SH-SY5Y (cell line): ENCODE measurements around the gene BTLA.

Source experiments
- GATA2 ChIP-seq: IDR thresholded peaks from 2 replicates; pipeline ENCODE4 v1.6.1; 2011; ENCODE audit warnings: mild to moderate bottlenecking, low read depth, low read length
- GATA3 ChIP-seq: IDR thresholded peaks from 2 replicates; pipeline ENCODE4 v1.6.1; 2011; ENCODE audit warnings: low read depth, mild to moderate bottlenecking, low read length, moderate library complexity

Gene BTLA

DNA sequence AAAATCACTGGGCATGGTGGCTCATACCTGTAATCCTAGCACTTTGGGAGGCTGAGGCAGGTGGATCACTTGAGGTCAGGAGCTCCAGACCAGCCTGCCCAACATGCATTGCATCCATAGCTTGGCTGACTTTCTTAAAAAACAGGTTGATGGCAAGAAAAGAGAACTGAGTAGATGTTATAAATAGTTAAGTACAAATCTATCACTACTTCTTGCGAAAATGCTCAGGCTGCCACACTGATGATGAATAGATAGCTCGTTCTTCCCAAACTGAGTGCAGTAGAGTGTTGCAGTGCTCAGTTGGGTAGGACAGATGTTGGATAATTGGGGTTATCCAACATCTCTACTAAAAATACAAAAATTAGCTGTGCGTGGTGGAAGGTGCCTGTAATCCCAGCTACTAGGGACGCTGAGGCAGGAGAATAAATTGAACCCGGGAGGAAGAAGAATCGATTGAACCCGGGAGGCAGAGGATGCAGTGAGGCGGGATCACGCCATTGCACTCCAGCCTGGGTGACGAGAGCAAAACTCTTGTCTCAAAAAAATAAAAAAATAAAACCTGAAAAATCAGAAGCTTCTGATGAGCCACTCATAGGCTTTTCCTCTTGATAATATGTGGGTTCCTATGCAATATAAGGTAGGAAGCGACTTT lies 1.2 kb downstream of the BTLA start:
- TF ChIP-seq GATA2 = no peak
- no peak for TF ChIP-seq GATA3

DNA sequence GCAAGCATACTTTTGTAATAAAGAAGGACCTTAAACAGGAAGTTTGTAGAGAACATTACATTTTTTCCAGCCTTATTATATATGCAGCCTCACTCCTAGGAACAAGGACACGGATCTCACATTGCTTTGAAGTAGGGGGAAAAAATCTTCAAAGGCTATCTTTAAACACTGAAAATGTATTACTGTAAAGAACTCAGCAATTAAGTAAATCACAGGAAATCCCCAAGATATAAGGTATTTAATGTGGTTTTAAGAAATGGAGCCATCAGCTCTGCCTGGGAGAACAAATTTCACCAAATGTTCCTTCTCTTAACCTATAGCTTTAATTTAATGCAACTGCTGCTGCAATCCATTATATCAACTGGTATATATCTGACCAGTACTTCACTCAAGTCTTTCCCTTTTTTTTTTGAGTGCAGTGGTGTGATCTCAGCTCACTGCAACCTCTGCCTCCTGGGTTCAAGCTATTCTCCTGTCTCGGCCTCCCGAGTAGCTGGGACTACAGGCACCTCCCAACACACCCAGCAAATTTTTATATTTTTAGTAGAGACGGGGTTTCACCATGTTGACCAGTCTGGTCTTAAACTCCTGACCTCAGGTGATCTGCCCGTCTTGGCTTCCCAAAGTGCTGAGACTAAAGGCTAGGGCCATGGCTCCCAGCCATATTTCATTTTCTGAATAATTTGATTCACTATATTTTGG lies 2.8 kb downstream of the BTLA start:
- TF ChIP-seq GATA3 = no peak
- no peak for TF ChIP-seq GATA2

DNA sequence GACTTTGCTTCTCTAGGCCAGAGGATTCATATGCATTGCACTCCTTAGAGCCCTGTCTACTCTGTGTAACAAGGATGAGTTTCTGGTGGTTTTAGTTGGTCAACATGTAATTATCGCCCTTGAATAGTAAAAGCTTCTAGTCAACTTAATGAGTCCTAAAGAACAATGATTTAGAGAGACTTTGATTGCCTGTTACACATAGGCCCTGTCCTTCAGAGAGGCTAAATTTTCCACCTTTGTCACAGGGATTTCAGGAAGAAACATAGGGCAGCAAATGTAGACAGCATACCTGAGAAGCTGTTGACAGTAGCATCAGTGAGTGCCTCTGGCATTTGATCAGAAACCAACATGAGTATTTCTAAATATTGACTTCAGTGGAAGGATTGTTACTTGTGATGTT lies 7.1 kb downstream of the BTLA start:
- no peak for TF ChIP-seq GATA3
- TF ChIP-seq GATA2 = no peak

DNA sequence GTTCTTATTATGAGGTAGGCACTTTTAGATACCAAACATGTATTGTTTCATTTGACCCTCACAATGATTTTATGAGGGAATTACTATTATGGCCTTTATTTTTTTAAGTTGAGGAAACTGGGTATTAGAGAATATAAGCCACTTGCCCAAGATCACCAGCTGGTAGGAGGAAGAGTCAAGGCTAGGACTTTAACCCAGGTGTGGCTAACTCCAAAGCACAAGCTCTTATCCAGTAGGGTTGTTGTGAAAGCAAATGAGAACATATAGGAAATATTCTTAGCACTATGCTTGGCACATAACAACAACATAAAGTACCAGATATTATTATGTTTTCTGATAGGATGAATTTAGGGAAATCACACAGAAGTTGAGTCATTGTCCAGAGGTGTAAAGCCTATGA lies 7.9 kb downstream of the BTLA start:
- TF ChIP-seq GATA2 (no peak), GATA3 (no peak)

DNA sequence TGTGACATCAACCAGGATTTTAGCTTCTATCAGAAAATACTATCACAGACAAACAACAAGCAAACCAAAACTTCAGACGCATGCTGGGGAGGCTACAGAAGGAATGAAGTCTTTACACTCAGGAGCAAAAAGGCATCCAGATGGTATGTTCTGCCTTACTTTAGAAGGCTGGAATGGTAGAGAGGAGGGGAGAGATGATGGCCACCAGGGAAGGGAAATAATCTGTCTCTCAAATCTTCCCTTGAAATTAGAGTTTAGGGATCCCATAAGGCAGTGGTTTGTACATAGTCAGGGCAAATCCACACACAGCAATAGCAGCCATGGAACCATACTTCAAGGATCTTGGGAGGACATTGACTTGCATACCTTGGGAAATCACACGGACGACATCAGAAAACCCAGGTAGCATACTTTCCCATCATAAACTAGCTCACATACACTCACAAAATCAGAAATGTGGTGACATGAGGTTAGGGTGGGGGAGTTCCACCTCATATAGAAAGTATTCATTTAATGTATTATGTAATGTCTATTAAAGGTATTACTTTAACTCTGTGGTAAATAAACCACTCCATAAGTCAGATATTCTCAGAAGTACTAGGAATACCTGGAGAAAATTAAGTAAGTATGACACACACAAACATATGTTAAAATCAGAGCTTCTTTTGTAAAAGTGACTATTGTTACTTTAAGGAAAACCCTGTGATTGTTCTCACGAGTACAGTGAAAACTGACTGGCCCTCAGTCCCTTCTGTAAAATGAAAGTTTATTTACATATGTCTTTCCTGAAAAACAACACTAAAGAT lies 9.4 kb downstream of the BTLA start:
- TF ChIP-seq GATA3 (no peak), GATA2 (no peak)

DNA sequence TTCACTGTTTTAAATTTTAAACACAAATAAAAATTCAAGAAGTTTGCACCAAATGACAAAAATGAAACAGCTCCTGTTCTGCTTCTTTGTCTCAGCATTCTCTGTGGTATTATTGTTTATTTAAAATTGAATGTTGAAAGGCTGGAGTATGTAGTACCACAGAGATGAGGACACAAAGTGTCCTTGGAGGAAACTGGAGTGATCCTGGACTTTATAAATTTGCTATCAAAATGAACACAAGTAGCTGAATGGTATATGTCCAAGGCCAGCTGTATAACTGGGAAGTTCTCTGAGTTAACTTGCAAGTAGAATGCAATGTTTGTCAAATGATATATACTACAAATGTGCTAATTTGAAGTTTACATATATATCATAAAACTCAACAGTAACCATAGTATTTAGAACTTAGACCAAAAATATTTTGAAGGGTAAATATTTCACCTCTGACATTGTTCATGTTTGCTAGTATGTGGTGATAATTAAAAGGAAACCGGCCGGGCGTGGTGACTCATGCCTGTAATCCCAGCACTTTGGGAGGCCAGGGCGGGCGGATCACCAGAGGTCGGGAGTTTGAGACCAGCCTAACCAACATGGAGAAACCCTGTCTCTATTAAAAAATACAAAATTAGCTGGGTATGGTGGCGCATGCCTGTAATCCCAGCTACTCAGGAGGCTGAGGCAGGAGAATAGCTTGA lies 12.3 kb downstream of the BTLA start:
- TF ChIP-seq GATA3 (no peak), GATA2 (no peak)

DNA sequence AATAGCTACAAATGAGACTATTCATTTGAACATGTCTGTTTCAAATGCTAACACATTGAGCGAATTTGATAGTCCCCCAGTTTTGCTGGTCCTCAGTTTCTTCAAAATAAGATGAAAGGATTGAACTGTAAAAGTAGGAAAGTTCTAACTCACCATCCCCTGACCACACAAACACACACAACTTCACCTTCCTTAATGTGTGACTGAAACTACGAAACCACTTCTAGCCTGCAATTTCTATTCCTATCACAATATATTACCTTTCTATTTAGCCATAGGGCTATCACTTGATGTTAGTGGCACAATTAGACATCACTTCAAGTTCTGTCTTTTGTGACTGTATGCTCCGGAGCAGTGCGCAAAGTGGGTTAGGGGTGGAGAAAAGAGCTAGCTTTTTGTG lies 14.9 kb downstream of the BTLA start:
- TF ChIP-seq GATA2 (no peak), GATA3 (no peak)

DNA sequence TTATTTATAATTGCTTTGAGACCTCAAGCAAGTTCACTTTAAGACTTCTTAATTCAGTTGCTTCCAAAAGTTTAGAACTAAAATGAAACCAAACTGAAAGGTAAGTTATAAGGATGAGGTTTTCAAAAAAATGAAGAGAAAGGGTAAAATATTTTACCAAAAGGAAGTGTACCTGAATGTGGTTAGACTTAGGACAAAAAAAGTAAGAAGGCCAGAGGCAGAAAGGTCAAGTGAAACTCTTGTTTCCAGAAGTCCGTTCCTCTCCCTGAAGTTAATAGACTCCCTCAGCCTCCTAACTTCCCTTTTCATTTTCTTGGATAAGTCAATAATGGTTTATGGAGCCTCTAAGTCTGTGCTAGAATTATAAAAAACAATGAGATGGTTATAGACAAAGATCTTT lies 16.6 kb downstream of the BTLA start:
- TF ChIP-seq GATA3 (no peak), GATA2 (no peak)

DNA sequence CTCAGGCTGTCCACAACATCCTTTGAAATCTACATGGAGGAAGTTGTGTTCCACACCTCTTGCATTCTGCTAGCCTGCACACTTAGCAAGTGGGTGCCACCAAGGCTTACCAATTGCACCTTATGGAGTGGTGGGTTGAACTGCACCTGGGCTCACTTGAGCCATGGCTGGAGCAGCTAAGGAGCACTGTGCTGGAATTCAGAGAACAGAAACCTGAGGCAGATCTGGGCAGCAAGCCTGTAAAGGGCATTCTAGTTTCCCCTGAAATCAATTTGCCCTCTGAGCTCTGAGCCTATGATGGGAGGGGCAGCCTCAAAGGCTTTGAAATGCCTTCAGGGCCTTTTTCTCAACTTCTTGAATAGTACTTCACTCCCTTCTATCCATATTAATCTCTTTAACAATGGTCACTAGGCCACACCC lies 18.0 kb downstream of the BTLA start:
- TF ChIP-seq GATA2 (no peak), GATA3 (no peak)

DNA sequence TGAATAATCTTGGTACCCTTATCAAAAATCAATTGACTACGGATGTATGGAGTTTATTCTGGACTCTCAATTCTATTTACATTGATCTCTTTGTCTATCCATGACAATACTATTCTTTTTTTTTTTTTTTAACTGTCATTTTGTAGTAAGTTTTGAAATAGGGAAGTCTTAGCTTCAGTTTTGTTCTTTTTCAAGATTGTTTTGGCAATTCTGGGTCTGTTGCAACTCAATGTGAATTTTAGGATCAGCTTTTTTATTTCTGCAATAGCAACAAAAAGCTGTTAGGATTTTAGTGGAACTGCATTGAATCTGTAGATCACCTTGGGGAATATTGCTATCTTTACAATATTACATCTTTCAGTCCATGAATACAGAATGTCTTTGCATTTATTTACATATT lies 21.4 kb downstream of the BTLA start:
- TF ChIP-seq GATA3 = no peak
- no peak for TF ChIP-seq GATA2

DNA sequence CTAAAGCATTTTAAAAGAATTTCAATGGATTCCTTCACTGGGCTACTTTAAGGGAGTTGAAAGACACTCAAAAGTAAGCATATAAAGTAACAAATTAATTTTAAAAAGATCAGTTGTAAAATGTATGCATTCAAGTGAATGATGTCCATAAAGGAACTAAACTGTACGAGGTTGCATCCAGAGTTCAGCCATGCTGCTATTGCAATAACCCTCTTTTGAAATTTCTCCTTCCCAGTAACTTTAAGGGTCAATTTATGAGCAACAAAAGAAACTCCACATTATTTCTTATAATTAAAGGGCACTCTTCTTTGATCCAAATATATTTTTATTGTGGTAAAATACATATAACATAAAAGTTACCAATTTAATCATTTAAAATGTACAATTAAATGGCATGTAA lies 22.9 kb downstream of the BTLA start:
- TF ChIP-seq GATA3 (no peak), GATA2 (no peak)

DNA sequence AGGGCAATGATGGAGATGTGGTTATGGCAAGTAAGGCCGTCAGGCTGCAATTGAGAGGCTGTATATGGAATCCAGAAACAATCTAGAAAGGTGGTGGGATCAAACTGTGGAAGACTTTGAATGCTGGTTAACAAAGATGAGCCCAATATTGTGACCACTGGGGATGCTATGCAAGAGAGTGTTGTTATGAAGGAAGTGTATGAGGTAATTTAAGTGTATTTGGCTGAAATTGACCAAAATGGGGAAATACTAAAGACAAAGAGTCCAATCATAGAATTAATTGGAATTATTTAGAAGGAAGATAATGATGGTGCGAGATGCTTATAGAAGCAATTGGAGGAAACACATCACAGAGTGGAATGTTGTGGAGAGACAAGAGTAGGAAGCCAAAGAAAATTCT lies 24.5 kb downstream of the BTLA start:
- TF ChIP-seq GATA3 (no peak), GATA2 (no peak)

DNA sequence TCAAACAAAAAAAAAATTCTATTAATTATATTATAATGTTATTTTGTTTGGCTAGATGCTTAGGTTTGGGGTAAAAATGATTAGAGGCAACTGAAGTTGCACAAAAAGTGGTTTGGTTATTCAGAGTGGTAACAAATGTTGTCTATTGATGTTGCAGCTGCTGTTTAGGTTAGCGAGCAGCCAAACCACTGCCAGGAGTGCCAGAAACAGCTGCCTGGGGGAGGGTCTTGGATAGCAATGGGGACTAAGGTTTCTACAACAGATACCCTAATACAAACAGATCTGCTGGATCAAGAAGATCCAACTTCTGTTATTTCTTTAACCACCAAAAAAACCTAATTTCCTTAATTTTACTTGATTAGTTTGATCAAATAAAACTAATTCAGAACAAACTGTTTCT lies 26.6 kb downstream of the BTLA start:
- TF ChIP-seq GATA2 = no peak
- no peak for TF ChIP-seq GATA3
